CD14-positive monocyte (primary cell): Measurements from ENCODE around the gene FGD4. TPM values are rescaled to one million over a fixed set of nuclear protein-coding genes. Genes with fewer than 3 reads are reported as not detected.

ENCODE experiments used
- DNase-seq, 3 donors: peaks; one replicate each; pipeline ENCODE4 v3.0.0-alpha.2; 2011 to 2022
- H2AFZ ChIP-seq: 2 replicates; pipeline ENCODE4 v1.6.0; 2012; ENCODE audit warnings: mild to moderate bottlenecking, low read depth, low read length, inconsistent platforms; ENCODE audit not compliant: insufficient read depth, poor library complexity, severe bottlenecking
- H3K27ac ChIP-seq, 2 donors: 1 replicate in 1 of 2; 2 replicates in 1 of 2; pipeline ENCODE4 v1.5.1; 2012 to 2013; ENCODE audit warnings: low read length in 2 of 2, control low read depth in 1 of 2, inconsistent platforms in 1 of 2, low read depth in 1 of 2, mild to moderate bottlenecking in 1 of 2
- H3K27me3 ChIP-seq, 2 donors: one replicate each; pipeline versions ENCODE4 v1.6.0 to v1.6.1; 2011 to 2013; ENCODE audit warnings: low read length in 2 of 2; ENCODE audit not compliant: control insufficient read depth in 2 of 2, insufficient read depth in 2 of 2
- H3K36me3 ChIP-seq, 2 donors: replicated peaks in 1 of 2; 1 replicate in 1 of 2; 2 replicates in 1 of 2; pipeline versions ENCODE4 v1.5.1 to v1.6.1; 2012 to 2013; ENCODE audit warnings: low read length in 2 of 2, control low read depth in 1 of 2, inconsistent platforms in 1 of 2, mild to moderate bottlenecking in 1 of 2; ENCODE audit not compliant: insufficient read depth in 2 of 2, control insufficient read depth in 1 of 2
- H3K4me1 ChIP-seq, 2 donors: 1 replicate in 1 of 2; 2 replicates in 1 of 2; pipeline versions ENCODE4 v1.5.1 to v1.6.1; 2012 to 2013; ENCODE audit warnings: low read length in 2 of 2, control low read depth in 1 of 2, inconsistent platforms in 1 of 2, mild to moderate bottlenecking in 1 of 2, moderate library complexity in 1 of 2; ENCODE audit not compliant: insufficient read depth in 2 of 2, control insufficient read depth in 1 of 2
- H3K4me2 ChIP-seq: replicated peaks from 2 replicates; pipeline ENCODE3; 2012; ENCODE audit warnings: low read length, moderate library complexity, mild to moderate bottlenecking; ENCODE audit not compliant: poor library complexity, severe bottlenecking; ENCODE audit errors: extremely low read depth
- H3K4me3 ChIP-seq, 3 experiments: fragments of 200-600 bp in 1 of 3; sonication (generic) in 1 of 3; replicated peaks in 1 of 3; 1 replicate in 2 of 3; 2 replicates in 1 of 3; pipeline ENCODE4 v1.5.1; 2011 to 2013; ENCODE audit warnings: low read length in 3 of 3, mild to moderate bottlenecking in 3 of 3, control low read depth in 2 of 3, low read depth in 2 of 3, inconsistent platforms in 1 of 3, moderate library complexity in 1 of 3
- H3K79me2 ChIP-seq: 2 replicates; pipeline ENCODE4 v1.6.0; 2012; ENCODE audit warnings: mild to moderate bottlenecking, control low read depth, inconsistent platforms, low read length, moderate library complexity; ENCODE audit not compliant: insufficient read depth
- H3K9ac ChIP-seq: 2 replicates; pipeline ENCODE4 v1.6.0; 2017; ENCODE audit warnings: low read length, mild to moderate bottlenecking; ENCODE audit not compliant: insufficient read depth, poor library complexity, severe bottlenecking
- H3K9me3 ChIP-seq, 2 donors: replicated peaks in 1 of 2; 1 replicate in 1 of 2; 2 replicates in 1 of 2; pipeline versions ENCODE4 v1.5.1 to v1.6.1; 2012 to 2013; ENCODE audit warnings: low read length in 2 of 2, control low read depth in 1 of 2; ENCODE audit not compliant: control insufficient read depth in 1 of 2, insufficient read depth in 1 of 2
- H4K20me1 ChIP-seq: 2 replicates; pipeline ENCODE4 v1.6.0; 2012; ENCODE audit warnings: mild to moderate bottlenecking, low read length, control low read depth, moderate library complexity; ENCODE audit not compliant: insufficient read depth
- H3K27ac Mint-ChIP-seq, 7 donors: one replicate each; pipeline ENCODE4 v1.8.0; 2020; ENCODE audit warnings: mild to moderate bottlenecking in 7 of 7, mixed read lengths in 7 of 7, moderate library complexity in 6 of 7, inconsistent platforms in 2 of 7
- H3K27me3 Mint-ChIP-seq, 3 donors: one replicate each; pipeline ENCODE4 v1.8.0; 2021 to 2022; ENCODE audit warnings: low read depth in 3 of 3, mild to moderate bottlenecking in 3 of 3, mixed read lengths in 3 of 3, moderate library complexity in 3 of 3, inconsistent platforms in 1 of 3
- H3K36me3 Mint-ChIP-seq, 2 donors: one replicate each; pipeline ENCODE4 v1.8.0; 2020; ENCODE audit warnings: mixed read lengths in 2 of 2, inconsistent platforms in 1 of 2, mild to moderate bottlenecking in 1 of 2
- H3K4me1 Mint-ChIP-seq: one replicate; pipeline ENCODE4 v1.8.0; 2020; ENCODE audit warnings: mild to moderate bottlenecking, mixed read lengths
- H3K4me3 Mint-ChIP-seq, 2 donors: one replicate each; pipeline ENCODE4 v1.8.0; 2020; ENCODE audit warnings: mild to moderate bottlenecking in 2 of 2, mixed read lengths in 2 of 2, moderate library complexity in 1 of 2
- H3K9me3 Mint-ChIP-seq, 7 donors: one replicate each; pipeline ENCODE4 v1.8.0; 2020 to 2022; ENCODE audit warnings: mixed read lengths in 7 of 7, mild to moderate bottlenecking in 6 of 7, moderate library complexity in 6 of 7, inconsistent platforms in 2 of 7
- CTCF ChIP-seq: fragments of 200-600 bp; IDR thresholded peaks from one replicate; pipeline ENCODE4 v1.8.0; 2022; ENCODE audit warnings: antibody characterized with exemption, mild to moderate bottlenecking
- WGBS: methylation state at CpG from one replicate; pipeline ENCODE4 v1.1.5; 2013; ENCODE audit warnings: missing lambda C conversion rate; ENCODE audit not compliant: insufficient coverage; 5-methylcytosine and 5-hydroxymethylcytosine counted together
- intact Hi-C, 2 donors: fragments of 100-400 bp; cut with micrococcal nuclease; formaldehyde crosslinking; loops; one replicate each; pipeline versions ENCODE4 v1.15.0 to v1.15.1; 2023
- polyA plus RNA-seq, 3 donors: library from polyadenylated mRNA; depleted of rRNA in 1 of 3; unstranded in 2 of 3; stranded (reverse) in 1 of 3; fragments of 300-500 nt in 2 of 3; fragments of >200 nt in 1 of 3; fragmentation: Illumina TruSeq in 2 of 3; gene quantifications; 1 replicate in 2 of 3; 2 replicates in 1 of 3; pipeline ENCODE4 v1.2.3, GENCODE V29; 2012 to 2021

Gene FGD4
- polyA plus RNA-seq, 3 donors = 5.3 to 34.4 (median 6.0) TPM

GRCh38 chr12:32574585-32574984, 175.2 kb downstream of the FGD4 start:
- Histone ChIP-seq H3K9me3 (no peaks in the 10 kb centered on the region), H3K4me1 (peaks cover 7 to 11% of the 10 kb centered on the region in 2 donors), H2AFZ (no peak overlapping the region), H3K4me3 (no peak overlapping the region), H3K27me3 (no peaks in the 10 kb centered on the region), H3K79me2 (peaks cover 71% of the 10 kb centered on the region), H3K36me3 (peaks cover 45 to 85% of the 10 kb centered on the region in 2 donors), H3K4me2 (no peak overlapping the region), H3K27ac (no peak overlapping the region), H3K9ac (no peak overlapping the region), H4K20me1 (peaks cover 74% of the 10 kb centered on the region)
- H3K4me1 Mint-ChIP-seq = peaks cover 17% of the 10 kb centered on the region
- no peaks in the 10 kb centered on the region for H3K27me3 Mint-ChIP-seq
- H3K36me3 Mint-ChIP-seq = peaks cover 59 to 80% of the 10 kb centered on the region in 2 donors
- H3K9me3 Mint-ChIP-seq = peaks cover 0 to 5% (median 3%) of the 10 kb centered on the region in 7 donors
- no peak for DNase-seq
- WGBS = no CpG with 5 or more reads among the region's 1 CpG
- intact Hi-C loops = no loop called here
- H3K4me3 Mint-ChIP-seq = no peak overlapping the region
- no peak for TF ChIP-seq CTCF
- H3K27ac Mint-ChIP-seq = peak overlapping the region in 2 of 7 donors; percentile 6 to 60

GRCh38 chr12:32577328-32577727, 178.0 kb downstream of the FGD4 start:
- DNase-seq = no peak
- H3K27ac Mint-ChIP-seq = no peak overlapping the region
- H3K27me3 Mint-ChIP-seq = no peaks in the 10 kb centered on the region
- H3K9me3 Mint-ChIP-seq = peaks cover 0 to 8% (median 3%) of the 10 kb centered on the region in 7 donors
- peaks cover 73 to 89% of the 10 kb centered on the region in 2 donors for H3K36me3 Mint-ChIP-seq
- Histone ChIP-seq H2AFZ (no peak overlapping the region), H4K20me1 (peaks cover 48% of the 10 kb centered on the region), H3K27me3 (no peaks in the 10 kb centered on the region), H3K4me2 (no peak overlapping the region), H3K4me3 (no peak overlapping the region), H3K9me3 (no peaks in the 10 kb centered on the region), H3K9ac (no peak overlapping the region), H3K36me3 (peaks cover 57 to 98% of the 10 kb centered on the region in 2 donors), H3K4me1 (peaks cover 6 to 7% of the 10 kb centered on the region in 2 donors), H3K79me2 (peaks cover 58% of the 10 kb centered on the region), H3K27ac (peak overlapping the region in 1 of 2 donors; percentile 32)
- intact Hi-C loops = no loop called here
- no CpG with 5 or more reads among the region's 2 CpGs for WGBS
- TF ChIP-seq CTCF = no peak
- H3K4me3 Mint-ChIP-seq = no peak overlapping the region
- peaks cover 18% of the 10 kb centered on the region for H3K4me1 Mint-ChIP-seq
